ENCODE data around the gene BCAT1.

Gene BCAT1

DNA sequence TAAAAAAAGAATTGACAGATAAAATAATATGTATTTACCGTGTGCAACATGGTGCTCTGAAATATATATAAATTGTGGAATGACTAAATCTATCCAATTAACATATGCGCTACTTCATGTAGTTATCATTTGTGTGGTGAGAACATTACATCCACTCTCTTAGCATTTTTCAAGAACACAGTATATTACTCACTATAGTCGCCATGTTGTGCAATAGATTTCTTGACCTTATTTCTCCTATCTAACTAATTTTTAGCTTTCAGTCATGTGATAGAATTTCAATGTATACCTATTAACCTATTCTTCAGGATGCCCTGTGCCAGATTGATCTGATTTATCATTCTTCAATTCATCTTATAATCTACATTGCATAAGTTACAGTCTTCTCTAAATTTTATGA lies 178.6 kb downstream of the BCAT1 start:
- DNase-seq: no peak
- Histone ChIP-seq H3K9me3 (ENCODE audit: insufficient read depth, low read length, severe bottlenecking) (peaks cover 3% of the 10 kb centered on the region), H3K4me1 (ENCODE audit: insufficient read depth, low read length) (no peaks in the 10 kb centered on the region), H3K27me3 (ENCODE audit: insufficient read depth, low read length, poor library complexity) (no peaks in the 10 kb centered on the region), H2AFZ (ENCODE audit: low read depth, low read length) (no peak overlapping the region), H3K9ac (ENCODE audit: low read depth, low read length) (no peak overlapping the region), H4K20me1 (ENCODE audit: insufficient read depth, low read length) (no peaks in the 10 kb centered on the region), H3K4me3 (ENCODE audit: low read depth in 1 of 2, low read length in 2 of 2) (no peak overlapping the region), H3K79me2 (ENCODE audit: insufficient read depth, low read length) (no peaks in the 10 kb centered on the region), H3K36me3 (ENCODE audit: insufficient read depth, low read length) (no peaks in the 10 kb centered on the region), H3K4me2 (ENCODE audit: insufficient read depth, low read length) (no peak overlapping the region), H3K27ac (ENCODE audit: low read length) (no peak overlapping the region)
- no peak for ATAC-seq (ENCODE audit: insufficient read depth, low read depth)
- TF ChIP-seq, protein P1, sequence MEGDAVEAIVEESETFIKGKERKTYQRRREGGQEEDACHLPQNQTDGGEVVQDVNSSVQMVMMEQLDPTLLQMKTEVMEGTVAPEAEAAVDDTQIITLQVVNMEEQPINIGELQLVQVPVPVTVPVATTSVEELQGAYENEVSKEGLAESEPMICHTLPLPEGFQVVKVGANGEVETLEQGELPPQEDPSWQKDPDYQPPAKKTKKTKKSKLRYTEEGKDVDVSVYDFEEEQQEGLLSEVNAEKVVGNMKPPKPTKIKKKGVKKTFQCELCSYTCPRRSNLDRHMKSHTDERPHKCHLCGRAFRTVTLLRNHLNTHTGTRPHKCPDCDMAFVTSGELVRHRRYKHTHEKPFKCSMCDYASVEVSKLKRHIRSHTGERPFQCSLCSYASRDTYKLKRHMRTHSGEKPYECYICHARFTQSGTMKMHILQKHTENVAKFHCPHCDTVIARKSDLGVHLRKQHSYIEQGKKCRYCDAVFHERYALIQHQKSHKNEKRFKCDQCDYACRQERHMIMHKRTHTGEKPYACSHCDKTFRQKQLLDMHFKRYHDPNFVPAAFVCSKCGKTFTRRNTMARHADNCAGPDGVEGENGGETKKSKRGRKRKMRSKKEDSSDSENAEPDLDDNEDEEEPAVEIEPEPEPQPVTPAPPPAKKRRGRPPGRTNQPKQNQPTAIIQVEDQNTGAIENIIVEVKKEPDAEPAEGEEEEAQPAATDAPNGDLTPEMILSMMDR (IDR thresholded peaks at IDR 0.05; ENCODE audit: borderline replicate concordance, extremely low read depth, low read length, poor library complexity, severe bottlenecking): no peak
- no peak for TF ChIP-seq EZH2 (IDR thresholded peaks at IDR 0.05; ENCODE audit: borderline replicate concordance, low read depth, low read length, severe bottlenecking)

DNA sequence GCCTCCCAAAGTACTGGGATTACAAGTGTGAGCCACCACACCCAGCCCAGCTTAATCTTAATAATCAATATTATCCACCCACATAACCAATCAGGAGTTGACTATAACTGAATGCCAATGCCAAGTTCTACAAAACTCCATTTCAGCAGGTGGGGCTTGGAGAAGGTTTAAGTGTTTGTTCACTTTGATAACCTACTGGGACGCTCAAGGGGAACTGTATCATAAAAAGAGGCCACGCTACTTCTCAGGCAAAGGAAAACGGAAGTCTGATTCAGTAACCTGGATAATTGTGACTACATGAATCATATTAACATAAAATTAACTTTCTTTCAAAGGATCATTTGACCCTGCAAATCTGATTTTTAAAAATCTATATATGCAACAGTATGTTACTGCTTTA lies 179.2 kb downstream of the BCAT1 start:
- no peak overlapping the region for H3K9ac ChIP-seq (ENCODE audit: low read depth, low read length)
- TF ChIP-seq, protein P1 (IDR thresholded peaks at IDR 0.05; ENCODE audit: borderline replicate concordance, extremely low read depth, low read length, poor library complexity, severe bottlenecking): no peak
- TF ChIP-seq EZH2 (IDR thresholded peaks at IDR 0.05; ENCODE audit: borderline replicate concordance, low read depth, low read length, severe bottlenecking): no peak
- H3K27me3 ChIP-seq (ENCODE audit: insufficient read depth, low read length, poor library complexity): no peaks in the 10 kb centered on the region
- H3K9me3 ChIP-seq (ENCODE audit: insufficient read depth, low read length, severe bottlenecking): peaks cover 3% of the 10 kb centered on the region
- H4K20me1 ChIP-seq (ENCODE audit: insufficient read depth, low read length): no peaks in the 10 kb centered on the region
- no peak overlapping the region for H2AFZ ChIP-seq (ENCODE audit: low read depth, low read length)
- H3K79me2 ChIP-seq (ENCODE audit: insufficient read depth, low read length): no peaks in the 10 kb centered on the region
- H3K27ac ChIP-seq (ENCODE audit: low read length): no peak overlapping the region
- ATAC-seq (ENCODE audit: insufficient read depth, low read depth): no peak
- H3K4me3 ChIP-seq (ENCODE audit: low read depth in 1 of 2, low read length in 2 of 2): no peak overlapping the region
- no peak overlapping the region for H3K4me2 ChIP-seq (ENCODE audit: insufficient read depth, low read length)
- no peaks in the 10 kb centered on the region for H3K36me3 ChIP-seq (ENCODE audit: insufficient read depth, low read length)
- no peak for DNase-seq
- no peaks in the 10 kb centered on the region for H3K4me1 ChIP-seq (ENCODE audit: insufficient read depth, low read length)

DNA sequence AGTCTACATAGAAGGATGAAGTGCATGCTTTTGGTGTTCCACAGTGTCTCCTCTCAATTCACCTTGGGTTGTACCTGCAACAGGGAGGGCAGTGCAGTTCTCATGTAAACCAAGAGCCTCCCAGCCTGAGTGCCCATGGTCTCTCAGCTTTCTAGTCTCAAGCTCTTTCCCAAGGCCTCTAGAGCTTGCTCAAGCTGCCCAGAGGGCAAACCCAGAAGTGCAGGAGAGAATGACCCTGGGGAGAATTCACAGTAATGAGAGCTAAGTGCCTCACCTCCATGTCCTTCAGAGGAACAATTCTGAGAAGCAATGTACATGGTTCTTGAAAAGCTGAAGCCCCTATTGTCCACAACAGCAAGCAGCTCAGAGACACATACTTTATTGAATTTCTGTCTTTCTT lies 180.5 kb downstream of the BCAT1 start:
- DNase-seq (no peak), ATAC-seq (ENCODE audit: insufficient read depth, low read depth) (no peak)
- no peaks in the 10 kb centered on the region for H3K27me3 ChIP-seq (ENCODE audit: insufficient read depth, low read length, poor library complexity)
- H3K4me1 ChIP-seq (ENCODE audit: insufficient read depth, low read length): no peaks in the 10 kb centered on the region
- H3K27ac ChIP-seq (ENCODE audit: low read length): no peak overlapping the region
- H2AFZ ChIP-seq (ENCODE audit: low read depth, low read length): no peak overlapping the region
- H3K9ac ChIP-seq (ENCODE audit: low read depth, low read length): no peak overlapping the region
- no peak overlapping the region for H3K4me3 ChIP-seq (ENCODE audit: low read depth in 1 of 2, low read length in 2 of 2)
- H3K9me3 ChIP-seq (ENCODE audit: insufficient read depth, low read length, severe bottlenecking): peaks cover 3% of the 10 kb centered on the region
- no peaks in the 10 kb centered on the region for H3K79me2 ChIP-seq (ENCODE audit: insufficient read depth, low read length)
- no peaks in the 10 kb centered on the region for H4K20me1 ChIP-seq (ENCODE audit: insufficient read depth, low read length)
- TF ChIP-seq, protein P1 (IDR thresholded peaks at IDR 0.05; ENCODE audit: borderline replicate concordance, extremely low read depth, low read length, poor library complexity, severe bottlenecking): no peak
- H3K4me2 ChIP-seq (ENCODE audit: insufficient read depth, low read length): no peak overlapping the region
- H3K36me3 ChIP-seq (ENCODE audit: insufficient read depth, low read length): no peaks in the 10 kb centered on the region

DNA sequence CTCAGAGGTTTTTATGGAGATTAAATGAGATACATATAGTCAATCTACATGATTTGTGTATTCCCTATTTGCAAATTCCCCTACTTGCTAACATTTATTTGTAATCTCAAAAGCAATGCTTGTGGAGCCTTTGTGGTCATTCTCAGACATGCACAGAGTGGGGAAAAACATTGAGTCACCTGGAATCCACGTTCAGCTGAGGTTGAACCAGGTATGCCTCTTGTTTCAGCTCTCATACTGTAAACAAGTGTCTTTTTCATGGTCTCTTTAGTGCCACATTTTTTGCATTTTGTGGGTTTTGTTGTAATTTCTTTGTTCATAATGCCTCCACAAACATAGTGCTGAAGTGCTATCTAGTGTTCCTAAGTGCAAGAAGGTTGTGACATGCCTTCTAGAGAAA lies 181.9 kb downstream of the BCAT1 start:
- Histone ChIP-seq H2AFZ (ENCODE audit: low read depth, low read length) (no peak overlapping the region), H3K36me3 (ENCODE audit: insufficient read depth, low read length) (no peaks in the 10 kb centered on the region), H3K79me2 (ENCODE audit: insufficient read depth, low read length) (no peaks in the 10 kb centered on the region), H3K9ac (ENCODE audit: low read depth, low read length) (no peak overlapping the region), H4K20me1 (ENCODE audit: insufficient read depth, low read length) (no peaks in the 10 kb centered on the region), H3K4me1 (ENCODE audit: insufficient read depth, low read length) (no peaks in the 10 kb centered on the region), H3K4me2 (ENCODE audit: insufficient read depth, low read length) (no peak overlapping the region), H3K4me3 (ENCODE audit: low read depth in 1 of 2, low read length in 2 of 2) (no peak overlapping the region), H3K9me3 (ENCODE audit: insufficient read depth, low read length, severe bottlenecking) (peaks cover 3% of the 10 kb centered on the region), H3K27me3 (ENCODE audit: insufficient read depth, low read length, poor library complexity) (no peaks in the 10 kb centered on the region), H3K27ac (ENCODE audit: low read length) (no peak overlapping the region)
- TF ChIP-seq, protein P1 (IDR thresholded peaks at IDR 0.05; ENCODE audit: borderline replicate concordance, extremely low read depth, low read length, poor library complexity, severe bottlenecking): no peak
- TF ChIP-seq EZH2 (IDR thresholded peaks at IDR 0.05; ENCODE audit: borderline replicate concordance, low read depth, low read length, severe bottlenecking): no peak
- no peak for DNase-seq
- no peak for ATAC-seq (ENCODE audit: insufficient read depth, low read depth)

All from DND-41 (cell line).